Activated T-cell treated with anti-CD3 and anti-CD28 coated beads, Interleukin-2, amount 50 U/mL, for 48 hours (primary cell): ENCODE results near the gene P2RX7.
A peak's percentile ranks its signal among the peaks of the same experiment; 100 is the strongest.
"Not testable (repeated sequence)": the region's sequence is repeated elsewhere in the genome, so short reads cannot be mapped to it uniquely, and the experiment has no call there.

Source experiments
- DNase-seq, 2 experiments: peaks; one replicate each; pipeline ENCODE4 v3.0.0-alpha.2; 2020

Gene P2RX7

GRCh38 chr12:121209624-121210572 lies 77.2 kb downstream of the P2RX7 start, which contains the start of gene P2RX4:
Gene P2RX4, plus strand, starts transcription at chr12:121210129. Its CDS starts 36 bp downstream, at chr12:121210165.
- DNase-seq: peak; percentile 91 to 93

GRCh38 chr12:121212875-121213274 lies 80.2 kb downstream of the P2RX7 start:
- DNase-seq: no peak

GRCh38 chr12:121214166-121214777 lies 81.6 kb downstream of the P2RX7 start:
- DNase-seq: peak; percentile 48 to 58

- no peak for DNase-seq
Measured at GRCh38 chr12:121214855-121215745, 82.4 kb downstream of the P2RX7 start.

- no peak for DNase-seq
Measured at GRCh38 chr12:121216102-121216501, 83.4 kb downstream of the P2RX7 start.

- DNase-seq: no peak
Measured at GRCh38 chr12:121217063-121217462, 84.4 kb downstream of the P2RX7 start.

- DNase-seq: no peak
Measured at GRCh38 chr12:121217761-121218160, 85.1 kb downstream of the P2RX7 start.

- no peak for DNase-seq
Measured at GRCh38 chr12:121218588-121219352, 86.1 kb downstream of the P2RX7 start.

GRCh38 chr12:121219353-121219986 lies 86.8 kb downstream of the P2RX7 start:
- no peak for DNase-seq

- no peak for DNase-seq
Measured at GRCh38 chr12:121222847-121223246, 90.2 kb downstream of the P2RX7 start.

- peak; percentile 41 to 59 for DNase-seq
Measured at GRCh38 chr12:121223292-121224285, 90.9 kb downstream of the P2RX7 start.

GRCh38 chr12:121224591-121224990 lies 91.9 kb downstream of the P2RX7 start:
- peak in 1 of 2 experiments; percentile 52 for DNase-seq

- no peak for DNase-seq
Measured at GRCh38 chr12:121226399-121226798, 93.7 kb downstream of the P2RX7 start.

GRCh38 chr12:121226871-121227270 lies 94.2 kb downstream of the P2RX7 start:
- DNase-seq: not testable (repeated sequence)

- no peak for DNase-seq
Measured at GRCh38 chr12:121227294-121227693, 94.6 kb downstream of the P2RX7 start.

- DNase-seq: no peak
Measured at GRCh38 chr12:121228919-121229665, 96.4 kb downstream of the P2RX7 start.

- DNase-seq: peak; percentile 75 to 76
Measured at GRCh38 chr12:121229826-121230537, 97.3 kb downstream of the P2RX7 start.

- DNase-seq: no peak
Measured at GRCh38 chr12:121230538-121230907, 97.8 kb downstream of the P2RX7 start.

GRCh38 chr12:121232163-121232562 lies 99.5 kb downstream of the P2RX7 start:
- no peak for DNase-seq
